ENCODE data around the gene ZRANB3. TPM values are rescaled to one million over a fixed set of nuclear protein-coding genes. Genes with fewer than 3 reads are reported as not detected.

Gene ZRANB3
- total RNA-seq, 1 donor from 2014 or later, result 1.4 TPM

DNA sequence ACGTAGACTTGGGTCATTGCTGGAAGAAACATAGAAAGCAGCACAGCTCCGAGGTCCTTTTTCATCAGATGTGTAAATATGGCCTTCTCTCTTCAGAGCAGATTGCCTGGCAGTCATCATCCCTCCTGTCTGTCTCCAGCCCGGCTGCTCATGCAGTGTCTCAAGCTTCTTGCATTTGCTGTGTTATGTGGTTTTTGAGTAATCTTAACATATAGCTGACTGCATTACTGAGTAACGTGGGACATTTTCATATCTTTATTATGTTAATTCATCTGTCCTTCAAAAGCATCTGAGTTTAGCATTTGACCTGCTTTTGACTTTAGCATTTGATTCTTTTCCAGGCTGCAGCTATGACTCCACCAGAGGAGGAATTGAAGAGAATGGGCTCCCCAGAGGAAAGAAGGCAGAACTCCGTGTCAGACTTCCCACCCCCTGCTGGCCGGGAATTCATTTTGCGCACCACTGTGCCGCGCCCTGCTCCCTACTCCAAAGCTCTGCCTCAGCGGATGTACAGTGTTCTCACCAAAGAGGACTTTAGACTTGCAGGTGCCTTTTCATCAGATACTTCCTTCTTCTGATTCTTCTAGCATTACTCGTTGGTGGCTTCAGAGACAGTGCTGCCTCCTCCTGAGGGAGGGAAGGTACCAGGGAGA is 362.7 kb downstream of the ZRANB3 start:
- TF ChIP-seq CTCF (IDR thresholded peaks at IDR 0.05; ENCODE audit: borderline replicate concordance), result no peak

GRCh38 chr2:135167273-135167672 is 363.7 kb downstream of the ZRANB3 start:
- Histone ChIP-seq H3K36me3 (peaks cover 99% of the 10 kb centered on the region), H3K9me3 (replicated peaks) (no peaks in the 10 kb centered on the region), H3K27ac (replicated peaks) (no peak overlapping the region), H3K27me3 (ENCODE audit: low read depth) (no peaks in the 10 kb centered on the region), H3K4me1 (no peaks in the 10 kb centered on the region), H3K4me3 (no peak overlapping the region)
- no peak for TF ChIP-seq CTCF (IDR thresholded peaks at IDR 0.05; ENCODE audit: borderline replicate concordance)
- intact Hi-C loops (cut with micrococcal nuclease), result no loop called here
- DNase-seq, result no peak

More for the DNA sequence above, 362.7 kb downstream of the ZRANB3 start:
- no peaks in the 10 kb centered on the region for H3K4me1 ChIP-seq
- H3K27ac ChIP-seq (replicated peaks), result no peak overlapping the region
- DNase-seq, result no peak
- H3K4me3 ChIP-seq, result no peak overlapping the region
- intact Hi-C loops (cut with micrococcal nuclease), result no loop called here
- peaks cover 97% of the 10 kb centered on the region for H3K36me3 ChIP-seq
- H3K27me3 ChIP-seq (ENCODE audit: low read depth), result no peaks in the 10 kb centered on the region
- no peaks in the 10 kb centered on the region for H3K9me3 ChIP-seq (replicated peaks)

GRCh38 chr2:135164431-135164830 is 366.6 kb downstream of the ZRANB3 start:
- intact Hi-C loops (cut with micrococcal nuclease), result no loop called here
- Histone ChIP-seq H3K9me3 (replicated peaks) (no peaks in the 10 kb centered on the region), H3K36me3 (peaks cover 85% of the 10 kb centered on the region), H3K4me1 (no peaks in the 10 kb centered on the region), H3K27me3 (ENCODE audit: low read depth) (no peaks in the 10 kb centered on the region), H3K27ac (replicated peaks) (no peak overlapping the region), H3K4me3 (no peak overlapping the region)
- DNase-seq, result no peak
- no peak for TF ChIP-seq CTCF (IDR thresholded peaks at IDR 0.05; ENCODE audit: borderline replicate concordance)

- intact Hi-C loops (cut with micrococcal nuclease), result no loop called here
- DNase-seq, result no peak
- Histone ChIP-seq H3K36me3 (peaks cover 85% of the 10 kb centered on the region), H3K27ac (replicated peaks) (no peak overlapping the region), H3K4me3 (no peak overlapping the region), H3K27me3 (ENCODE audit: low read depth) (no peaks in the 10 kb centered on the region), H3K4me1 (no peaks in the 10 kb centered on the region), H3K9me3 (replicated peaks) (no peaks in the 10 kb centered on the region)
- TF ChIP-seq CTCF (IDR thresholded peaks at IDR 0.05; ENCODE audit: borderline replicate concordance), result no peak
Measured at GRCh38 chr2:135163901-135164300, 367.1 kb downstream of the ZRANB3 start.

DNA sequence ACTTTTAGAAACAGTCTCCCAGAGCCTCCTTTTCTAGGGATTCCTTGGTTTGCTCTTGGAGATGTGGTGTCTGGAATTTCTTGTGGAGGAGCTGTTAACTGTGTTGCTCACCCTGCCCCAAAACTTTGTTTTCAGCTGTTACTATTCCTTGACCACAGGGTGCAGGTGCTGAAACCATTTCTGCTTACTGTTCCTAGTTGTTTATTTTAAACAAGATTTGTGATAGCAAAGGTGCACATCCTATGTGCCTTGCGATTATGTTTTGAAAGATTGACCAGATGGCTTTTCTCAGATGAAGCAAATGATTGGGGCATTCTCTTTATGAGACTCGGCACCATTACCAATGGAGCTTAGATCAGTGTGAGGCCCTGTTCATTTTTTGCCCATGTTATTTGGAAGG is 367.7 kb downstream of the ZRANB3 start:
- H3K27ac ChIP-seq (replicated peaks), result no peak overlapping the region
- no peak overlapping the region for H3K4me3 ChIP-seq
- peaks cover 85% of the 10 kb centered on the region for H3K36me3 ChIP-seq
- H3K27me3 ChIP-seq (ENCODE audit: low read depth), result no peaks in the 10 kb centered on the region
- no peaks in the 10 kb centered on the region for H3K4me1 ChIP-seq
- no peak for DNase-seq
- no peaks in the 10 kb centered on the region for H3K9me3 ChIP-seq (replicated peaks)
- intact Hi-C loops (cut with micrococcal nuclease), result no loop called here
- TF ChIP-seq CTCF (IDR thresholded peaks at IDR 0.05; ENCODE audit: borderline replicate concordance), result no peak
